Spleen (tissue), 11 donors: ENCODE results near the gene CILP2. TPM values are rescaled to one million over a fixed set of nuclear protein-coding genes. Genes with fewer than 3 reads are reported as not detected.
A peak's percentile ranks its signal among the peaks of the same experiment; 100 is the strongest.

Experiments
- DNase-seq: peaks from one replicate; pipeline ENCODE4 v3.0.0-alpha.2; 2020
- H3K27ac ChIP-seq, 8 donors: fragments of 200-600 bp; sonication (generic) in 7 of 8; 1 replicate in 4 of 8; 2 replicates in 4 of 8; pipeline versions ENCODE4 v1.5.0 to v1.8.0; 2016 to 2021; ENCODE audit warnings: inconsistent platforms in 4 of 8, mild to moderate bottlenecking in 4 of 8, moderate library complexity in 1 of 8
- H3K27me3 ChIP-seq, 7 donors: fragments of 200-600 bp; sonication (generic) in 6 of 7; replicated peaks in 1 of 7; 1 replicate in 4 of 7; 2 replicates in 3 of 7; pipeline versions ENCODE4 v1.5.0 to v1.8.0; 2016 to 2021; ENCODE audit warnings: inconsistent platforms in 3 of 7, mild to moderate bottlenecking in 1 of 7
- H3K36me3 ChIP-seq, 6 donors: fragments of 200-600 bp; sonication (generic) in 5 of 6; 1 replicate in 4 of 6; 2 replicates in 2 of 6; pipeline versions ENCODE4 v1.5.0 to v1.8.0; 2016 to 2021; ENCODE audit warnings: inconsistent platforms in 2 of 6
- H3K4me1 ChIP-seq, 6 donors: fragments of 200-600 bp; sonication (generic) in 5 of 6; 1 replicate in 3 of 6; 2 replicates in 3 of 6; pipeline versions ENCODE4 v1.5.0 to v1.8.0; 2016 to 2021; ENCODE audit warnings: inconsistent platforms in 3 of 6
- H3K4me3 ChIP-seq, 8 donors: fragments of 200-600 bp; sonication (generic) in 7 of 8; 1 replicate in 4 of 8; 2 replicates in 4 of 8; pipeline versions ENCODE4 v1.5.0 to v1.8.0; 2016 to 2021; ENCODE audit warnings: inconsistent platforms in 4 of 8, mild to moderate bottlenecking in 4 of 8, moderate library complexity in 2 of 8
- H3K9me3 ChIP-seq, 8 donors: fragments of 200-600 bp; sonication (generic) in 7 of 8; 1 replicate in 4 of 8; 2 replicates in 4 of 8; pipeline versions ENCODE4 v1.5.0 to v1.8.0; 2016 to 2021; ENCODE audit warnings: inconsistent platforms in 4 of 8
- POLR2A ChIP-seq, 3 donors: fragments of 450-650 bp; IDR thresholded peaks; one replicate each; pipeline ENCODE4 v1.5.1; 2017; ENCODE audit warnings: antibody characterized with exemption in 3 of 3, mild to moderate bottlenecking in 1 of 3
- POLR2AphosphoS5 ChIP-seq, 3 donors: sonication (generic); formaldehyde crosslinking; IDR thresholded peaks; one replicate each; pipeline ENCODE4 v1.5.1; 2017; ENCODE audit warnings: antibody characterized with exemption in 3 of 3
- WGBS, 5 donors: extraction: QIAGEN DNeasy Blood & Tissue Kit in 3 of 5; methylation state at CpG; one replicate each; pipeline versions ENCODE4 v1.1.5 to v1.1.7; 2013 to 2018; 5-methylcytosine and 5-hydroxymethylcytosine counted together
- intact Hi-C: fragments of 100-400 bp; cut with DNase I; formaldehyde crosslinking; loops from one replicate; pipeline ENCODE4 v1.15.0; 2023; ENCODE audit warnings: low total_unique reads
- polyA plus RNA-seq, 3 donors: library from polyadenylated mRNA; stranded (reverse); fragments of 200-250 nt; gene quantifications; one replicate each; pipeline ENCODE4 v1.2.1, GENCODE V29; 2013
- total RNA-seq, 7 donors: library from RNA; depleted of rRNA in 3 of 7; stranded (reverse); fragments of >200 nt in 3 of 7; fragmentation: NEBNext Ultra II Directional in 4 of 7; extraction: Animal tissue kit (Norgen Biotek cat#: 25700) in 4 of 7; gene quantifications; one replicate each; pipeline versions ENCODE4 v1.1.0 to v1.2.1, GENCODE V29; 2016 to 2021
- TF ChIP-seq, protein P1 (sequence below), 11 experiments: fragments of 200-600 bp in 7 of 11; fragments of 450-650 bp in 4 of 11; sonication (generic) in 4 of 11; IDR thresholded peaks in 8 of 11; conservative IDR thresholded peaks in 3 of 11; 1 replicate in 7 of 11; 2 replicates in 4 of 11; pipeline versions ENCODE4 v1.4.0 to v1.8.0; 2016 to 2021; ENCODE audit warnings: antibody characterized with exemption in 11 of 11, inconsistent platforms in 4 of 11, mild to moderate bottlenecking in 1 of 11
- donor health status: healthy with polysubstance abuse.
- donor health status: DM: no; HTN: no; CAD: no; lungs with moderate emphysema.
- donor health status: DM: no; HTN: no; CAD: no.
- donor health status: Bipolar disorder and iron deficiency.
- donor health status: healthy.
- donor health status: DM: no; HTN: no; CAD: no.
- donor health status: DM: yes; HTN: yes; CAD: no.

CILP2 gene
- total and polyA plus RNA-seq, 10 donors: 0.15 to 1.3 (median 0.43) TPM; not detected in 1

DNA sequence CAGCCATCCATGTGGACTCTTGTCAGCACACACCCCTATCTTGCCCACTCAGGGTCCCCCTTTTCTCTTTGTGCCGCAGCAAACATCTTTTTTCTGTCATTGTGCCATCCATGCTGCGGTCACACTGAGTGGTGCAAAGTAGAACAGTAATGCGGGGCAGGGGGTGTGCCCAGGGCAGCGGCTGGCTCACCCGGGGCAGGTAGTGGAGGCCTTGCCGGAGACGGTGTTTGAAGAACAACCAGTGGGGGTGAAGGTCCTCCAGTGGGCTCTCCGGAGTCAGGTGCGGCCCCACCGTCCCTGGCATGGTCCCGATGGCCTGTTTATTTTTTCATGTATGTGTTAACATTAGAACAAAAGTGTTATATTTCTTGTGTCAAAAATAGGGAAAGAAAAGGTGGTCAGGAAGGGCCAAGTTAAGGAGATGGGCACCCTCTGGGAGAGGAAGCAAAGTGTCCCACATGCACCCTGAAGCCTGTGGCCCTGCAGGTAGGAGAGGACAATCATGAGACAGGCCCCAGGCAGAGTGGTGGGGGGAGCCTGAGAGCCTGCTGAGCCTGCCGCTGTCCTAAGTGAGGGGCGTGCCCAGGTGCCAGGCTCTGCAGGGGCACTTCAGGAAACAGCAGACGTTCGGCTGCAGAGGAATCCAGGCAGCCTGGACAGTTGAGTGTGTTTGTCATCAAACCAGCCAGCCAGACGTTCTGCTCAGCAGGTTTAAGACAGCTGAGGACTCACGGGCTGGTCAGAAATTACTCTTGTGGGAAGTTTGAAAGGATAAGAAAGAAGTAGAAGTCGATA lies 35.1 kb upstream of the CILP2 start:
- DNase-seq: peak; percentile 54
- H3K4me3 ChIP-seq: no peak overlapping the region
- no peaks in the 10 kb centered on the region for H3K4me1 ChIP-seq
- no peak overlapping the region for H3K27ac ChIP-seq
- intact Hi-C loops: no loop called here
- H3K27me3 ChIP-seq: no peaks in the 10 kb centered on the region
- H3K9me3 ChIP-seq: no peaks in the 10 kb centered on the region
- TF ChIP-seq POLR2AphosphoS5 (IDR thresholded peaks at IDR 0.05): peak in 1 of 3 donors; percentile 7
- TF ChIP-seq POLR2A (IDR thresholded peaks at IDR 0.05): no peak
- H3K36me3 ChIP-seq: peaks cover 3 to 100% (median 91%) of the 10 kb centered on the region in 6 donors
- WGBS, 5 donors: 84 to 95% (median 92%) methylated on average over 18 of the region's 18 CpGs

DNA sequence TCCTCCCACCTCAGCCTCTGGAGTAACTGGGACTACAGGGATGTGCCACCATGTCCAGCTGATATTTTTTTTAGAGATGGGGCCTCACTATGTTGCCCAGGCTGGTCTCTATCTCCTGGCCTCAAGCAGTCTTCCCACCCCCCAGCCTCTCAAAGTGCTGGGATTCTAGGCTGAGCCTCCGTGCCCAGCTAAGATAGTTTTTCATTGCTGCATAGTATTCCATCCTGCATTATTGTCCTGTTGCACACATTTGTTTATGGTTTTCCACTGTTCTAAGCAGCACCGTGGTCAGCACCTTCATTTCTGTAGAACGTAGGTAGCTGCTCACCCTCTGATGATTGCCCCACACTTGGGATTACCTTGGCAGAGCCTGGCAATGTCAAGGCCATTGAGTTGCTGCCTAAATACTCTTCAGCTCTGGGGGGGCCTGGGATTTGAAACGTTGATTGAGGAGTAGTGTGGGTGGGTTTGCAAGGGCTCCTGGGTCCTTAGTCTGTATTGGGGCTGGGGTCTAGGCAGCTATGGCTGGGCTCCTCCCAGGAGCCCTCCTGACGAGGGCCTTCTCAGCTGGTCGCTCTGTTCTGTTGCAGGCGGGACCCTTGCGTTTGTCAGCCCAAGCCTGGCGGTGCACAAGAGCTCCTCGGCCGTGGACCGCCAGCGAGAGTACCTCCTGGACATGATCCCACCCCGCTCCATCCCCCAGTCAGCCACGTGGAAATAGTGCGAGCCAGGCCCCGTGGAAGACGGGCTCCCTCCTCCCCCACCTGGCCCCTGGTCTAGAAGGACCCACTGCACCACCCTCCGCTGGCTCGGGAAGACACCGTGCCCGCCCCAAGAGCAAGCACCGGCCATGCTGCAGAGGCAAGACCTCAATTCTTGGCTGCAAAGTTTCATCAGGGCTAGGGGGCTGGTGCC lies 33.1 kb upstream of the CILP2 start:
- peaks cover 3 to 84% (median 73%) of the 10 kb centered on the region in 6 donors for H3K36me3 ChIP-seq
- 91 to 97% (median 93%) methylated on average over 23 of the region's 23 CpGs for WGBS, 5 donors
- peak; percentile 63 for DNase-seq
- no peak overlapping the region for H3K4me3 ChIP-seq
- TF ChIP-seq, protein P1, sequence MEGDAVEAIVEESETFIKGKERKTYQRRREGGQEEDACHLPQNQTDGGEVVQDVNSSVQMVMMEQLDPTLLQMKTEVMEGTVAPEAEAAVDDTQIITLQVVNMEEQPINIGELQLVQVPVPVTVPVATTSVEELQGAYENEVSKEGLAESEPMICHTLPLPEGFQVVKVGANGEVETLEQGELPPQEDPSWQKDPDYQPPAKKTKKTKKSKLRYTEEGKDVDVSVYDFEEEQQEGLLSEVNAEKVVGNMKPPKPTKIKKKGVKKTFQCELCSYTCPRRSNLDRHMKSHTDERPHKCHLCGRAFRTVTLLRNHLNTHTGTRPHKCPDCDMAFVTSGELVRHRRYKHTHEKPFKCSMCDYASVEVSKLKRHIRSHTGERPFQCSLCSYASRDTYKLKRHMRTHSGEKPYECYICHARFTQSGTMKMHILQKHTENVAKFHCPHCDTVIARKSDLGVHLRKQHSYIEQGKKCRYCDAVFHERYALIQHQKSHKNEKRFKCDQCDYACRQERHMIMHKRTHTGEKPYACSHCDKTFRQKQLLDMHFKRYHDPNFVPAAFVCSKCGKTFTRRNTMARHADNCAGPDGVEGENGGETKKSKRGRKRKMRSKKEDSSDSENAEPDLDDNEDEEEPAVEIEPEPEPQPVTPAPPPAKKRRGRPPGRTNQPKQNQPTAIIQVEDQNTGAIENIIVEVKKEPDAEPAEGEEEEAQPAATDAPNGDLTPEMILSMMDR (IDR thresholded peaks at IDR 0.05 in 8 of 11, conservative IDR thresholded peaks at IDR 0.05 in 3 of 11): no peak
- no peak for TF ChIP-seq POLR2AphosphoS5 (IDR thresholded peaks at IDR 0.05)
- no peak for TF ChIP-seq POLR2A (IDR thresholded peaks at IDR 0.05)
- H3K27ac ChIP-seq: no peak overlapping the region
- intact Hi-C loops: no loop called here
- H3K9me3 ChIP-seq: no peaks in the 10 kb centered on the region
- H3K4me1 ChIP-seq: no peaks in the 10 kb centered on the region
- H3K27me3 ChIP-seq: no peaks in the 10 kb centered on the region

DNA sequence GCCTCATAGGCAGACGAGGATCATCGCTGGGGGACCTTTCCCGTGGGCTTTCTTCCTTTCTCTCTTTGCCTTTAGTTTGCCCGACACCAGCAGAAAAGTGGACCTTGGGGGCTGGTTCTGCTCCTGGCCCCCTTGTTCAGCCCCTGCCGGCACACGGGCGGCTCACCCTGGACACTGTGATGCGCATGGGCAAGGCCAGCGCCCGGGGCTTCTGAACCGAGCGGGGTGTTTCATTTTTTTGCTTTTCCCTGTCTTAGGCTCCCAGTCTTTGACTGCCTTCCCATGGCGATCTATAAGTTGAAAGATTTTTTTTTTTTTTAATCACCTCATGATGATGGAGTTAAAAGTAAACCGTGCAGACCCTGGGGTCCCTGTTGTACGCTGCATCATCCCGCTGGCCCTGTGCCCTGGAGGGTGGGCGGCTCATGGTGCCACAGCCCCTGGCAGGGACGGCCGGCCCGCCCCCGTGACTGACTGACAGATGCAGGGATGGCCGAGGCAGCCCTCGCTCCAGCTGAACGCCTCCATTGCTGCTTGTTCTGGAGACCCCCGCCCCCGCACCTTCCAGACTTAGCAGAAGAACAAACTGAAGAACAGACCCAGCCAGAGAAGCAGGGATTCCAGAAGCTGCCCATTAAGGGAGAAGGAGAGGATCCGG lies 32.3 kb upstream of the CILP2 start:
- H3K4me3 ChIP-seq: no peak overlapping the region
- peak in 1 of 3 donors; percentile 46 for TF ChIP-seq POLR2AphosphoS5 (IDR thresholded peaks at IDR 0.05)
- TF ChIP-seq POLR2A (IDR thresholded peaks at IDR 0.05): no peak
- TF ChIP-seq, protein P1 (IDR thresholded peaks at IDR 0.05 in 8 of 11, conservative IDR thresholded peaks at IDR 0.05 in 3 of 11): no peak
- no peaks in the 10 kb centered on the region for H3K27me3 ChIP-seq
- H3K36me3 ChIP-seq: peaks cover 3 to 76% (median 65%) of the 10 kb centered on the region in 6 donors
- intact Hi-C loops: no loop called here
- WGBS, 5 donors: 91 to 96% (median 95%) methylated on average over 21 to 27 of the region's 27 CpGs
- no peak for DNase-seq
- no peak overlapping the region for H3K27ac ChIP-seq
- H3K9me3 ChIP-seq: no peaks in the 10 kb centered on the region
- no peaks in the 10 kb centered on the region for H3K4me1 ChIP-seq

DNA sequence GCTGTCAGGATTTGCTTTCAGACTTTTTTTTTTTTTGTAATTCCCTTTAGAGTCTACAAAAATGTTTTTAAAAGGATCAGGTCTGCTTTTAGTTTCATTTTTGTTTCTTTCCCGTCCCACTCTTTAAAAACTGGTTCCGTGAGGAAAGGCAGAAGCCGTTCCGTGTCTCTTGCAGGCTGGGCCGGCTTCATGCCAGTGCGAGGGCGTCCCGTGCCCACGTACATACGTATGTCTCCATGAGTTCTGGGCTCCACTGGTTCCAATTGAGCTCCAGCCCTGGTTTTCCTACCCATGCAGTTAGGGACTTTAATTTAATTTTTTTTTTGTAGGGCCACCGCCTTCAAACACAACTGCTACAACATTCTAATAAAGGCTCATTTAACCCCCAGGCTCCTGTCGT lies 31.5 kb upstream of the CILP2 start:
- H3K4me3 ChIP-seq: no peak overlapping the region
- DNase-seq: no peak
- peaks cover 3 to 69% (median 57%) of the 10 kb centered on the region in 6 donors for H3K36me3 ChIP-seq
- no peaks in the 10 kb centered on the region for H3K4me1 ChIP-seq
- 82 to 90% (median 89%) methylated on average over 12 of the region's 12 CpGs for WGBS, 5 donors
- H3K9me3 ChIP-seq: no peaks in the 10 kb centered on the region
- no peaks in the 10 kb centered on the region for H3K27me3 ChIP-seq
- intact Hi-C loops: no loop called here
- peak overlapping the region in 3 of 8 donors; percentile 2 to 16 (median 7) for H3K27ac ChIP-seq
- TF ChIP-seq POLR2A (IDR thresholded peaks at IDR 0.05): no peak
- TF ChIP-seq, protein P1 (IDR thresholded peaks at IDR 0.05 in 8 of 11, conservative IDR thresholded peaks at IDR 0.05 in 3 of 11): no peak
- peak in 2 of 3 donors; percentile 9 to 28 for TF ChIP-seq POLR2AphosphoS5 (IDR thresholded peaks at IDR 0.05)
